ENCODE results near the gene PPOX. TPM values are rescaled to one million over a fixed set of nuclear protein-coding genes. Genes with fewer than 3 reads are reported as not detected.
A peak's percentile ranks its signal among the peaks of the same experiment; 100 is the strongest.

Gene PPOX
- total and polyA plus RNA-seq, 4 experiments from 2014 or later = 16.3 to 69.8 (median 42.5) TPM

- no peaks in the 10 kb centered on the region for H3K27me3 Mint-ChIP-seq
- Histone ChIP-seq H3K27me3 (ENCODE audit: insufficient read depth, low read length) (no peaks in the 10 kb centered on the region), H3K36me3 (ENCODE audit: insufficient read depth, low read length) (no peaks in the 10 kb centered on the region), H3K4me1 (ENCODE audit: insufficient read depth, low read length) (no peaks in the 10 kb centered on the region), H3K27ac (ENCODE audit: low read depth, low read length) (no peak overlapping the region), H3K9me3 (ENCODE audit: control insufficient read depth in 1 of 2, low read length in 2 of 2) (no peaks in the 10 kb centered on the region), H3K4me3 (ENCODE audit: low read length in 2 of 2) (no peak overlapping the region)
- CTCF ChIA-PET (ENCODE audit: partially characterized antibody) = interaction anchor here (0.7 to 1.0 kb wide), 2 partner anchors 15 to 17 kb away, joined by 4 read pairs; no protein-coding TSS in a partner anchor
- intact Hi-C loops (cut with micrococcal nuclease) = no loop called here
- DNase-seq = no peak
- POLR2A ChIA-PET (ENCODE audit: partially characterized antibody) = interaction anchor here (0.6 kb wide), 1 partner anchor 9 kb away, joined by 3 read pairs; no protein-coding TSS in a partner anchor
- no peaks in the 10 kb centered on the region for H3K9me3 Mint-ChIP-seq
- no peaks in the 10 kb centered on the region for H3K4me1 Mint-ChIP-seq
- no peak overlapping the region for H3K4me3 Mint-ChIP-seq
- no peaks in the 10 kb centered on the region for H3K36me3 Mint-ChIP-seq
- H3K27ac Mint-ChIP-seq = no peak overlapping the region
Measured at GRCh38 chr1:161145832-161146231, 20.4 kb upstream of the PPOX start.

GRCh38 chr1:161153176-161153575, 13.1 kb upstream of the PPOX start:
- Mint-ChIP-seq H3K9me3 (no peaks in the 10 kb centered on the region), H3K27ac (peak overlapping the region; percentile 99 to 100 (median 100)), H3K4me3 (peak overlapping the region; percentile 96 to 100 (median 99)), H3K36me3 (peaks cover 13 to 24% of the 10 kb centered on the region in 2 donors), H3K27me3 (no peaks in the 10 kb centered on the region), H3K4me1 (peaks cover 19 to 39% (median 26%) of the 10 kb centered on the region in 4 donors)
- DNase-seq = no peak
- ChIA-PET CTCF (ENCODE audit: partially characterized antibody) (interaction anchor here (0.9 to 3.0 kb wide), 9 partner anchors 12 to 229 kb away, joined by 3 to 29 read pairs (median 3); partner anchors contain the start of genes APOA2, ARHGAP30, NDUFS2 and PPOX), POLR2A (ENCODE audit: partially characterized antibody) (interaction anchor here (0.7 to 3.5 kb wide), 28 partner anchors 9 to 357 kb away, joined by 3 to 67 read pairs (median 4); partner anchors contain the start of genes ARHGAP30, B4GALT3, DEDD and F11R)
- Histone ChIP-seq H3K9me3 (ENCODE audit: control insufficient read depth in 1 of 2, low read length in 2 of 2) (no peaks in the 10 kb centered on the region), H3K4me1 (ENCODE audit: insufficient read depth, low read length) (peaks cover 18% of the 10 kb centered on the region), H3K27ac (ENCODE audit: low read depth, low read length) (peak overlapping the region; percentile 99), H3K36me3 (ENCODE audit: insufficient read depth, low read length) (no peaks in the 10 kb centered on the region), H3K4me3 (ENCODE audit: low read length in 2 of 2) (peak overlapping the region in 1 of 2 donors; percentile 100), H3K27me3 (ENCODE audit: insufficient read depth, low read length) (no peaks in the 10 kb centered on the region)
- intact Hi-C loops (cut with micrococcal nuclease) = loop anchor here (1.0 to 10.0 kb wide), 4 partner anchors 21 to 1058 kb away; partner anchors contain the start of genes DEDD, IGSF8 and USF1

GRCh38 chr1:161153682-161154337, 12.4 kb upstream of the PPOX start, which contains the start of gene UFC1:
Gene UFC1 (plus strand): TSS chr1:161153978. CDS start chr1:161153998, 20 bp downstream.
- H3K4me3 Mint-ChIP-seq = peak within 1 kb of the TSS; percentile 96 to 100 (median 99)
- peak within 1 kb of the TSS; percentile 99 to 100 (median 100) for H3K27ac Mint-ChIP-seq
- H3K4me3 ChIP-seq (ENCODE audit: low read length in 2 of 2) = peak within 1 kb of the TSS; percentile 37 to 100
- no peaks in the 10 kb centered on the region for H3K9me3 Mint-ChIP-seq
- peaks cover 22 to 45% (median 31%) of the 10 kb centered on the region in 4 donors for H3K4me1 Mint-ChIP-seq
- ChIA-PET CTCF (ENCODE audit: partially characterized antibody) (interaction anchor here (0.9 to 3.0 kb wide), 9 partner anchors 11 to 228 kb away, joined by 3 to 29 read pairs (median 3); partner anchors contain the start of genes APOA2, ARHGAP30, NDUFS2 and PPOX), POLR2A (ENCODE audit: partially characterized antibody) (interaction anchor here (0.7 to 3.5 kb wide), 28 partner anchors 8 to 358 kb away, joined by 3 to 67 read pairs (median 4); partner anchors contain the start of genes ARHGAP30, B4GALT3, DEDD and F11R)
- peaks cover 22% of the 10 kb centered on the region for H3K4me1 ChIP-seq (ENCODE audit: insufficient read depth, low read length)
- H3K27me3 ChIP-seq (ENCODE audit: insufficient read depth, low read length) = no peaks in the 10 kb centered on the region
- peaks cover 14 to 31% of the 10 kb centered on the region in 2 donors for H3K36me3 Mint-ChIP-seq
- intact Hi-C loops (cut with micrococcal nuclease) = loop anchor here (1.0 to 10.0 kb wide), 6 partner anchors 22 to 1059 kb away; partner anchors contain the start of genes ARHGAP30, DEDD, IGSF8 and NIT1
- peak within 1 kb of the TSS; percentile 99 for H3K27ac ChIP-seq (ENCODE audit: low read depth, low read length)
- peak; percentile 87 to 93 (median 90) for DNase-seq
- no peaks in the 10 kb centered on the region for H3K36me3 ChIP-seq (ENCODE audit: insufficient read depth, low read length)
- H3K27me3 Mint-ChIP-seq = no peaks in the 10 kb centered on the region
- H3K9me3 ChIP-seq (ENCODE audit: control insufficient read depth in 1 of 2, low read length in 2 of 2) = no peaks in the 10 kb centered on the region

- no peak overlapping the region for H3K4me3 ChIP-seq (ENCODE audit: low read length in 2 of 2)
- peak overlapping the region; percentile 84 for H3K27ac ChIP-seq (ENCODE audit: low read depth, low read length)
- H3K4me1 ChIP-seq (ENCODE audit: insufficient read depth, low read length) = peaks cover 48% of the 10 kb centered on the region
- Mint-ChIP-seq H3K36me3 (peaks cover 19 to 51% of the 10 kb centered on the region in 2 donors), H3K9me3 (peaks cover 0 to 3% (median 0%) of the 10 kb centered on the region in 8 donors), H3K4me1 (peaks cover 38 to 84% (median 63%) of the 10 kb centered on the region in 4 donors), H3K4me3 (peak overlapping the region; percentile 22 to 99 (median 62)), H3K27me3 (no peaks in the 10 kb centered on the region), H3K27ac (peak overlapping the region; percentile 9 to 99 (median 95))
- POLR2A ChIA-PET (ENCODE audit: partially characterized antibody) = interaction anchor here (0.6 to 2.7 kb wide), 9 partner anchors 8 to 700 kb away, joined by 3 to 18 read pairs (median 8); partner anchors contain the start of genes B4GALT3, DEDD, NDUFS2 and PPOX
- intact Hi-C loops (cut with micrococcal nuclease) = loop anchor here (10.0 kb wide), 1 partner anchor 1063 kb away; the partner anchor contains the start of gene IGSF8
- CTCF ChIA-PET (ENCODE audit: partially characterized antibody) = interaction anchor here (0.8 to 2.4 kb wide), 4 partner anchors 8 to 217 kb away, joined by 3 to 11 read pairs (median 8); partner anchors contain the start of genes PPOX and TOMM40L
- peaks cover 7% of the 10 kb centered on the region for H3K36me3 ChIP-seq (ENCODE audit: insufficient read depth, low read length)
- H3K27me3 ChIP-seq (ENCODE audit: insufficient read depth, low read length) = no peaks in the 10 kb centered on the region
- H3K9me3 ChIP-seq (ENCODE audit: control insufficient read depth in 1 of 2, low read length in 2 of 2) = no peaks in the 10 kb centered on the region
- no peak for DNase-seq
Measured at GRCh38 chr1:161157867-161158266, 8.4 kb upstream of the PPOX start.

GRCh38 chr1:161158316-161159010, 7.8 kb upstream of the PPOX start:
- Mint-ChIP-seq H3K4me3 (peak overlapping the region; percentile 91 to 99 (median 94)), H3K27ac (peak overlapping the region; percentile 94 to 99 (median 97)), H3K4me1 (peaks cover 40 to 82% (median 62%) of the 10 kb centered on the region in 4 donors), H3K9me3 (peaks cover 0 to 3% (median 0%) of the 10 kb centered on the region in 8 donors), H3K36me3 (peaks cover 25 to 57% of the 10 kb centered on the region in 2 donors), H3K27me3 (no peaks in the 10 kb centered on the region)
- peaks cover 45% of the 10 kb centered on the region for H3K4me1 ChIP-seq (ENCODE audit: insufficient read depth, low read length)
- ChIA-PET CTCF (ENCODE audit: partially characterized antibody) (interaction anchor here (0.8 to 2.4 kb wide), 6 partner anchors 7 to 216 kb away, joined by 3 to 11 read pairs (median 6); partner anchors contain the start of genes ARHGAP30, NDUFS2, PPOX and TOMM40L), POLR2A (ENCODE audit: partially characterized antibody) (interaction anchor here (0.6 to 2.7 kb wide), 9 partner anchors 8 to 701 kb away, joined by 3 to 18 read pairs (median 9); partner anchors contain the start of genes B4GALT3, NDUFS2, PPOX and TOMM40L)
- no peak overlapping the region for H3K4me3 ChIP-seq (ENCODE audit: low read length in 2 of 2)
- H3K9me3 ChIP-seq (ENCODE audit: control insufficient read depth in 1 of 2, low read length in 2 of 2) = no peaks in the 10 kb centered on the region
- H3K36me3 ChIP-seq (ENCODE audit: insufficient read depth, low read length) = peaks cover 12% of the 10 kb centered on the region
- DNase-seq = no peak
- H3K27me3 ChIP-seq (ENCODE audit: insufficient read depth, low read length) = no peaks in the 10 kb centered on the region
- intact Hi-C loops (cut with micrococcal nuclease) = loop anchor here (10.0 kb wide), 1 partner anchor 1064 kb away; the partner anchor contains the start of gene IGSF8
- H3K27ac ChIP-seq (ENCODE audit: low read depth, low read length) = peak overlapping the region; percentile 84
